ENCODE data around the gene PCDH19.

GRCh38 chrX:100410901-100411801 is 1.1 kb upstream of the PCDH19 start:
- TF ChIP-seq CTCF (IDR thresholded peaks at IDR 0.05; ENCODE audit: low read depth, low read length, poor library complexity, severe bottlenecking) (no peak), EZH2phosphoT487 (IDR thresholded peaks at IDR 0.05; ENCODE audit: borderline replicate concordance, low read length) (no peak)
